Progenitor cell of endocrine pancreas (in vitro differentiated cells): Measurements from ENCODE around the gene LTBP3. TPM values are rescaled to one million over a fixed set of nuclear protein-coding genes. Genes with fewer than 3 reads are reported as not detected.

Source experiments
- DNase-seq: peaks from one replicate; pipeline ENCODE4 v3.0.0; 2021; ENCODE audit warnings: low spot score; ENCODE audit not compliant: unreplicated experiment
- H3K27ac Mint-ChIP-seq: 2 replicates; pipeline ENCODE4 v1.8.0; 2021; ENCODE audit warnings: mild to moderate bottlenecking, moderate library complexity, mixed read lengths
- H3K27me3 Mint-ChIP-seq: 2 replicates; pipeline ENCODE4 v1.8.0; 2021; ENCODE audit warnings: mixed read lengths
- H3K36me3 Mint-ChIP-seq: 2 replicates; pipeline ENCODE4 v1.8.0; 2022; ENCODE audit warnings: mixed read lengths; ENCODE audit not compliant: insufficient read depth
- H3K4me1 Mint-ChIP-seq: 2 replicates; pipeline ENCODE4 v1.8.0; 2021; ENCODE audit warnings: low read depth, mixed read lengths
- H3K4me3 Mint-ChIP-seq: 2 replicates; pipeline ENCODE4 v1.8.0; 2021; ENCODE audit warnings: low read depth, mild to moderate bottlenecking, moderate library complexity, mixed read lengths
- H3K9me3 Mint-ChIP-seq: 2 replicates; pipeline ENCODE4 v1.8.0; 2021; ENCODE audit warnings: low read depth, mixed read lengths
- CTCF ChIP-seq: fragments of 200-600 bp; sonication (generic); IDR thresholded peaks from one replicate; pipeline ENCODE4 v1.5.0; 2021; ENCODE audit warnings: antibody characterized with exemption, mild to moderate bottlenecking; ENCODE audit not compliant: unreplicated experiment
- total RNA-seq: library from RNA; stranded (reverse); gene quantifications from 2 replicates; pipeline ENCODE4 v1.2.1, GENCODE V29; 2021

LTBP3 gene
- total RNA-seq, 1 donor from 2014 or later, result 55.3 TPM

- Mint-ChIP-seq H3K36me3 (peaks cover 2% of the 10 kb centered on the region), H3K4me1 (no peaks in the 10 kb centered on the region), H3K4me3 (no peak overlapping the region), H3K27ac (no peak overlapping the region), H3K27me3 (peaks cover 63% of the 10 kb centered on the region), H3K9me3 (no peaks in the 10 kb centered on the region)
- peak; percentile 56 for TF ChIP-seq CTCF
- DNase-seq, result no peak
Observed at GRCh38 chr11:65588199-65589054, 30.3 kb upstream of the LTBP3 start.

- DNase-seq, result no peak
- no peak overlapping the region for H3K27ac Mint-ChIP-seq
- no peaks in the 10 kb centered on the region for H3K9me3 Mint-ChIP-seq
- peaks cover 2% of the 10 kb centered on the region for H3K36me3 Mint-ChIP-seq
- TF ChIP-seq CTCF, result no peak
- H3K4me3 Mint-ChIP-seq, result no peak overlapping the region
- peaks cover 67% of the 10 kb centered on the region for H3K27me3 Mint-ChIP-seq
- no peaks in the 10 kb centered on the region for H3K4me1 Mint-ChIP-seq
Observed at GRCh38 chr11:65586676-65587075, 28.5 kb upstream of the LTBP3 start.

GRCh38 chr11:65586247-65586630, 28.1 kb upstream of the LTBP3 start:
- H3K9me3 Mint-ChIP-seq, result no peaks in the 10 kb centered on the region
- peaks cover 64% of the 10 kb centered on the region for H3K27me3 Mint-ChIP-seq
- no peak overlapping the region for H3K4me3 Mint-ChIP-seq
- peaks cover 2% of the 10 kb centered on the region for H3K36me3 Mint-ChIP-seq
- H3K4me1 Mint-ChIP-seq, result no peaks in the 10 kb centered on the region
- H3K27ac Mint-ChIP-seq, result no peak overlapping the region
- TF ChIP-seq CTCF, result no peak
- no peak for DNase-seq

- Mint-ChIP-seq H3K36me3 (peaks cover 2% of the 10 kb centered on the region), H3K4me1 (no peaks in the 10 kb centered on the region), H3K27ac (no peak overlapping the region), H3K27me3 (peaks cover 60% of the 10 kb centered on the region), H3K4me3 (no peak overlapping the region), H3K9me3 (no peaks in the 10 kb centered on the region)
- TF ChIP-seq CTCF, result no peak
- no peak for DNase-seq
Observed at GRCh38 chr11:65585396-65586246, 27.5 kb upstream of the LTBP3 start.

GRCh38 chr11:65584723-65585171, 26.6 kb upstream of the LTBP3 start:
- DNase-seq, result no peak
- H3K9me3 Mint-ChIP-seq, result no peaks in the 10 kb centered on the region
- no peaks in the 10 kb centered on the region for H3K36me3 Mint-ChIP-seq
- H3K4me1 Mint-ChIP-seq, result no peaks in the 10 kb centered on the region
- H3K27me3 Mint-ChIP-seq, result peaks cover 53% of the 10 kb centered on the region
- H3K27ac Mint-ChIP-seq, result no peak overlapping the region
- no peak for TF ChIP-seq CTCF
- no peak overlapping the region for H3K4me3 Mint-ChIP-seq
